Measurements from ENCODE around the gene VSIG10. TPM values are rescaled to one million over a fixed set of nuclear protein-coding genes. Genes with fewer than 3 reads are reported as not detected.

Gene VSIG10, protein sequence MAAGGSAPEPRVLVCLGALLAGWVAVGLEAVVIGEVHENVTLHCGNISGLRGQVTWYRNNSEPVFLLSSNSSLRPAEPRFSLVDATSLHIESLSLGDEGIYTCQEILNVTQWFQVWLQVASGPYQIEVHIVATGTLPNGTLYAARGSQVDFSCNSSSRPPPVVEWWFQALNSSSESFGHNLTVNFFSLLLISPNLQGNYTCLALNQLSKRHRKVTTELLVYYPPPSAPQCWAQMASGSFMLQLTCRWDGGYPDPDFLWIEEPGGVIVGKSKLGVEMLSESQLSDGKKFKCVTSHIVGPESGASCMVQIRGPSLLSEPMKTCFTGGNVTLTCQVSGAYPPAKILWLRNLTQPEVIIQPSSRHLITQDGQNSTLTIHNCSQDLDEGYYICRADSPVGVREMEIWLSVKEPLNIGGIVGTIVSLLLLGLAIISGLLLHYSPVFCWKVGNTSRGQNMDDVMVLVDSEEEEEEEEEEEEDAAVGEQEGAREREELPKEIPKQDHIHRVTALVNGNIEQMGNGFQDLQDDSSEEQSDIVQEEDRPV
- total RNA-seq, result 24.6 and 31.0 TPM in 2 replicates

GRCh38 chr12:118103601-118104382, at the start of gene VSIG10:
TSS of gene VSIG10 (minus strand) at chr12:118104011. CDS start at chr12:118103671, 340 bp downstream.
- DNase-seq (ENCODE audit: low read depth), result no peak
- TF ChIP-seq, protein P1, sequence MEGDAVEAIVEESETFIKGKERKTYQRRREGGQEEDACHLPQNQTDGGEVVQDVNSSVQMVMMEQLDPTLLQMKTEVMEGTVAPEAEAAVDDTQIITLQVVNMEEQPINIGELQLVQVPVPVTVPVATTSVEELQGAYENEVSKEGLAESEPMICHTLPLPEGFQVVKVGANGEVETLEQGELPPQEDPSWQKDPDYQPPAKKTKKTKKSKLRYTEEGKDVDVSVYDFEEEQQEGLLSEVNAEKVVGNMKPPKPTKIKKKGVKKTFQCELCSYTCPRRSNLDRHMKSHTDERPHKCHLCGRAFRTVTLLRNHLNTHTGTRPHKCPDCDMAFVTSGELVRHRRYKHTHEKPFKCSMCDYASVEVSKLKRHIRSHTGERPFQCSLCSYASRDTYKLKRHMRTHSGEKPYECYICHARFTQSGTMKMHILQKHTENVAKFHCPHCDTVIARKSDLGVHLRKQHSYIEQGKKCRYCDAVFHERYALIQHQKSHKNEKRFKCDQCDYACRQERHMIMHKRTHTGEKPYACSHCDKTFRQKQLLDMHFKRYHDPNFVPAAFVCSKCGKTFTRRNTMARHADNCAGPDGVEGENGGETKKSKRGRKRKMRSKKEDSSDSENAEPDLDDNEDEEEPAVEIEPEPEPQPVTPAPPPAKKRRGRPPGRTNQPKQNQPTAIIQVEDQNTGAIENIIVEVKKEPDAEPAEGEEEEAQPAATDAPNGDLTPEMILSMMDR (conservative IDR thresholded peaks at IDR 0.05; ENCODE audit: low read depth, low read length), result no peak
- peak within 1 kb of the TSS; percentile 88 for H3K4me3 ChIP-seq (ENCODE audit: low read depth, low read length)

GRCh38 chr12:118151755-118152154, 47.9 kb upstream of the VSIG10 start:
- H3K4me3 ChIP-seq (ENCODE audit: low read depth, low read length), result no peak overlapping the region

DNA sequence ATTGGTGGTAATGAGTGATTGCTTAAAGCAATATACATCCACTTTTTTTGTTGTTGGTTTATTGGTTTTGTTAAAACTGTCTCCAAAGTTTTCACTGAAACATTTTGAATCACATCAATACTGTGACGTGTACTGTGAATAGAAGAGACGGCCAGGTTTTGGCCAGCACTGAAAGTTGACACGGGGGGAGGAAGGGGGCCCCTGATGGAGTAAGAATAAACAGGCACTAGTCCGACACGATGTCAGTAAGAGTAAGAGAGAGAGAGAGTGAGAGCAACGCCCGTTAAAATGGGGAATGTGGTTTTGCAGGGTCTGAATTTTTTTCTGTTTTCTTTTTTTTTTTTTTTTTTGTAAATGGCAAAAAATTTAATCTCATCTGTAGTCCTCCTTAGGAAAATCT, 46.8 kb upstream of the VSIG10 start:
- no peak overlapping the region for H3K4me3 ChIP-seq (ENCODE audit: low read depth, low read length)
- DNase-seq (ENCODE audit: low read depth), result no peak
- TF ChIP-seq, protein P1 (conservative IDR thresholded peaks at IDR 0.05; ENCODE audit: low read depth, low read length), result no peak

More at GRCh38 chr12:118151755-118152154, 47.9 kb upstream of the VSIG10 start:
- TF ChIP-seq, protein P1 (conservative IDR thresholded peaks at IDR 0.05; ENCODE audit: low read depth, low read length), result no peak
- no peak for DNase-seq (ENCODE audit: low read depth)

GRCh38 chr12:118148287-118148686, 44.5 kb upstream of the VSIG10 start:
- TF ChIP-seq, protein P1 (conservative IDR thresholded peaks at IDR 0.05; ENCODE audit: low read depth, low read length), result no peak
- no peak for DNase-seq (ENCODE audit: low read depth)
- no peak overlapping the region for H3K4me3 ChIP-seq (ENCODE audit: low read depth, low read length)

DNA sequence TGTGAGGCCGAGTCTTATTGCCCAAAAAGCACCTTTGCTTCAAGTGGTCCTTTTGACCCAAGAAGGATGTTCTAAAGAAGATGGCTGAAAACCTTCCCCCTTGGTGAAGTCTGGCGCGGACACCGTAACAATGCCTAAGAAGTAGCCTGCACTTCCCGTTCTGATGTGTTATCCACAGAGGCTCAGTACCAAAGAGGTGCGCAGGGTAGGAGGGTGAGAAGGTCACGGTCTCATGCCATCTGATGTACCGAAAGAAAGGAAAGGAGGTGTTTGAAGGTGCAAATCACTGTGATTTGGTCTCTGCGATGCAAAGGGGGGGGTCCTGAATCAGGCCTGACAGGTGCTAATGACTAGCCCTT, 42.0 kb upstream of the VSIG10 start:
- TF ChIP-seq, protein P1 (conservative IDR thresholded peaks at IDR 0.05; ENCODE audit: low read depth, low read length), result no peak
- H3K4me3 ChIP-seq (ENCODE audit: low read depth, low read length), result no peak overlapping the region
- no peak for DNase-seq (ENCODE audit: low read depth)

DNA sequence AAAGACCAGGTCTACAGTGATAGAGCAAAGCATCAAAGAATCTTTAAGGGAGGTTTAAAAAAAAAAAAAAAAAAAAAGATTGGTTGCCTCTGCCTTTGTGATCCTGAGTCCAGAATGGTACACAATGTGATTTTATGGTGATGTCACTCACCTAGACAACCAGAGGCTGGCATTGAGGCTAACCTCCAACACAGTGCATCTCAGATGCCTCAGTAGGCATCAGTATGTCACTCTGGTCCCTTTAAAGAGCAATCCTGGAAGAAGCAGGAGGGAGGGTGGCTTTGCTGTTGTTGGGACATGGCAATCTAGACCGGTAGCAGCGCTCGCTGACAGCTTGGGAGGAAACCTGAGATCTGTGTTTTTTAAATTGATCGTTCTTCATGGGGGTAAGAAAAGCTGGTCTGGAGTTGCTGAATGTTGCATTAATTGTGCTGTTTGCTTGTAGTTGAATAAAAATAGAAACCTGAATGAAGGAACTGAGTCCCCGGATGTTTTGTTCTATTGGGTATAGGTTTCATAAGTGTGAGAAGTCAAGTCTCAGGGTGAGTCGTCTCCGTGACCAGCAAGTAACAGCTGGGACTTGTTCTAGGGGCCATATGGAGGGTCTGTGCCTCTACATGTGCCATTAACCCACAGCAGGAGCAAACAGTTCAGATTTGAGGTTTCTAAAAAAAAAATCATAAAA, 41.4 kb upstream of the VSIG10 start:
- TF ChIP-seq, protein P1 (conservative IDR thresholded peaks at IDR 0.05; ENCODE audit: low read depth, low read length), result no peak
- no peak overlapping the region for H3K4me3 ChIP-seq (ENCODE audit: low read depth, low read length)
- no peak for DNase-seq (ENCODE audit: low read depth)
